Measurements from ENCODE around the gene SLC27A5.
"Not testable (repeated sequence)": the region's sequence is repeated elsewhere in the genome, so short reads cannot be mapped to it uniquely, and the experiment has no call there.

SLC27A5 gene

DNA sequence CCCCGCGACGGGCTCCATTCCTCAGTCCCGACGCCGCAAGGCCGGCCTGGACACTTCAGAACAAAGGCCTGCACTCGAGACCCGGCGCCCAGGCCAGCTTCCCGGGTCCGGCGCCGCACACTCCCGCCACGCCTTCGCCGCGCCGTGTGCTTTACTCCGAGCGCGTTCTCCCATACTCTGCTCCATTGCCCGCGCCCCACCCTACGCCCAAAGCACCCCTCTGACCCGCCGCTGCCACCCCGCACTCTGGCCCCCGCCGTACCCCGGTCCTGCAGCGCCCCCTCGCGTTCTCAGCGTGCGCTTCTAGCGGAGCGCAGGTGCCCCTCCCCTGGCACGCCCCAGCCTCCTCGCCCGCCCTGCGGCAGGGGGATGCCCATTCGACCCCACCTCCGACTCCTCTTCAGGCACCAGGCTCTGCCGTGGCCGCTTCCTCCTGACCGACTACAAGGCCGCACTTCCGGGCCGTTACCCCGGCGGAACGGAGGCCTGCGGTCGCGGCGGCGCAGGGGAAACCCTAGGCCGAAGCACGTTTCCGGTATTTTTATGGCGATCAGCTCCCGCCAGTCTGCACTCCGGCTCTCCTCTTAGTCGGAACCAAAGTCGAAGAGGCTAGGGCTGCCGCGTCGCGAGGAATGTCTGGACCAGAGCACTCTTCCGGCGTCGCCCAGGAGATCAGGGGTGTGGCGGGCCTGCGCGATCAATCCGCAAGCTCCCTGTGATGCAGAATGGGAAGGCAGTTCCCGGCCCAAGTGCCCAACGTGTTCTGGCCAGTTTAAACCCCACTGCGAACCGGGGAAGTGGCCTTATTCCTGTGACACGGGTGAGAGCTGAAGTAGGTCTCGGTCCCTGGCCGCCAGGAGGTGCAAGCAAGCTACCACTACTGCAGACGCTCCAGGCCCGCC, 7.8 kb upstream of the SLC27A5 start, which contains the start of gene ZBTB45:
Gene ZBTB45, minus strand, starts transcription at position 456 of the 902 bp plus-strand sequence. CDS start 2,137 bp downstream, outside the sequence.
- peak; percentile 98 for DNase-seq

DNA sequence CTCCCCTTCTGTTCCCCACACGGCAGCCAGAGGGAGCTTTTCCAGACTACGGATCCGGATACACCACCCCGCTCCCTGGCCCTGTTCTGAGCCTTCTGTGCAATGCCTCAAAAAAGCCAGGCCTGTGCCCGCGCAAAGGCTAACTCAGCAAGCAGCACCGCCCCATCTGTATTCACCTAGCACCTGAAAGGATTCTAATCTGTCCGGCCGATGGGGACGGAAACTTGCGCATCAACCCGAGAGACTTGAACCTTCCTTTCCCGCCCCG, 7.2 kb upstream of the SLC27A5 start:
- peak; percentile 81 for DNase-seq

DNA sequence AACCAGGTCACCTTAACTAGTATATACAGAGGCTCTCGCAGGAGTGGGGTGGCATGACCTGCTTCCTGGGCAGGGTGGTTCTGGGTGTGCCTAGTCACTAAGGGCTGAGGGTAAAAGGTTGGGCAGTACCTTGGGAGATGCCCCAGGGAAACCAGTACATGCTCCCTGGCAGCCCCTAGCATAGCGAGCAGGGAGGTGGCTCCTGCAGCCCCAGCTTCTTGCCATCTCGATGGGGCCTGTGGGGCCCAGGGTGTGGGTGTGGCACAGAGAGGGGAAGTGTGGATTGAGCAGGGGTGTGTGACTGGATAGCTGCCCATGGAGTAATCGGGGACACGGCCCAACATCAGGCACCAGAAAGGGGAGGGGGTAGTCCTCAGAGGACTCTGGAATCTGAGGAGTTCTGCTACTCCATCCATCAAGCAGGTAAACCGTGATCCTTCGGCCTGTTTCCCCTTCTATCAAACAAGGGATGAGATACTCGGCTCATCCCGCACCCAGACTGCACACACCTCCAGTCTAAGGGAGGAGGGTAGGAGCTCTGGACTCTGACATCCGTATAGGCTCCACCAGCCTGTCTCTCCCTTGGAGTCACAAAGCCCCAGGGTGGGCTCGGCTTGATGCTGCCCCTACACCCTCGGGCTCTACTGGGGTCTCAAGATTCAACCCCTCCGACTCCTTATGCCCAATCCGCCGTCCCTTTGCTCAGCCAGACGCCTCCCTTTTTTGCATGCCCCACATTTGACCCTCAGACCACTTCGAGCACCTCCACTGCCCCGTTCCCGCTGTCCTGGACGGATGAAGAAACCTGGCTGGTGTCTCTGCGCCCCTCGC, 6.7 kb upstream of the SLC27A5 start:
- DNase-seq: no peak

DNA sequence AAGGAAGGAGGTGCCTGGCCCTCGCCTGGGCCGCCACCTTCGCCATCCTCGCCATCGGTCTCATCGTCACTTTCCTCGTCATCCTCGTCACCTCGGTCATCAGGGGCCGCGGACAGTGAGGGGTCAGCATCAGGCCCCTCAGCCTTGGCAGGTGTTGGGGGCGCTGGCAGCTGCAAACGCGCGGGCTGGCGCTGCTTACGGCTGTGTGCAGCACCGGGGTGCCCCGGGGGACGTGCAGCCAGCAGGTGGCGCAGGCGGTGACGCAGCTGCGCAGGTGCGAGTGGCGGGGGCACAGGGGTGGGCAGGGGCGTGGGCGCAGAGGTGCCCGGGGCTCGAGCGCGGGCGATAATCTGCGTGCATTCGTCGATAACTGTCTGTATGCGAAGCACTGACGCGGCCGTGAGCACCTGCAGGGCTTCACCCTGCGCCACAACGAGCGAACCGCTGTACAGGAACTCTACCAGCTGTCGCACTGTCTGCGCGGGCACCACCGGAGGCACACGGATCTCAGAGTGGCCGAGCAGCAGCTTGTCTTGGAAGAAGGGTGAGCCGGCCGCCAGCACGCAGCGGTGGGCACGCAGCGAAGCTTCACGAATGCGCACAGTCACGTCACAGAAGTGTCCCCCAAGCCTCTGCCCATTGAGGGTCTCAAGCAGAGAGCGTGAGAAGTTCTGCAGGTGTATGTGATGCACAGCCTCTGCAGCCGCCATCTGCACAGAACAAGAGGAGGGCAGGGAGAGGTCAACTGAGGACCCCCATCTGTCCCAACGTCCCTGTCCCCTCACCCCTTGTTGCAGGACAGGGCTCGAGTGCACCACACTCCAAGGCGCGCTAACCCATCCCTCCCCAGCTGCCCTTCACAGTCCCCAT, 5.4 kb upstream of the SLC27A5 start:
- DNase-seq: no peak

DNA sequence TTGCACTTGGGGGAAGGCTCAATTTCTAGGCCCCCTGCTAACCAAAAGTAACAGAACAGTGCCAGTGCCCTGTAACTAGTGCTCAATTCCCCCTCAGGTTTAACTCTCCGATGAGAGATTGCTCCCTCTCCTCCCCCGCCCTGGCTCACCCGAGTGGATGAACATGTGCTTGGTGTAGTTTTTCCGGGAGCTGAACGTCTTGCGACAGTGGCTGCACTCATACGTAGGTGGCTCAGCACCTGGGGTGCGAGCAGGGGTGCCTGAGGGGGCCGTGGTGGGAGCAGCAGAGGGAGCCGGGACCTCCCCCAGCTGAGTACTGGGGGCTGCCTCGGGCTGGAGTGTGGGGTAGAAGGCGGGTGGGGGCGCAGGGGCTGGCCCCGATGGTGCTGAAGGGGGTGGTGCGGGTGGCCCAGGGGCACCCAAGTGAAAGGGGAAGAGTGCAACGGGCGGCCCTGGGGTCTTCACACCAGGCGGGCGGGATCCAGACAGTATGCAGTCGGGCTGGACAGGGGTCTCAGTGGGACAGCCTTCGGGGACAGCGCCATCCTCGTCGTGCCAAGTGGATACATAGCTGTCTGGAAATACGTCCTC, 4.5 kb upstream of the SLC27A5 start:
- DNase-seq: no peak

DNA sequence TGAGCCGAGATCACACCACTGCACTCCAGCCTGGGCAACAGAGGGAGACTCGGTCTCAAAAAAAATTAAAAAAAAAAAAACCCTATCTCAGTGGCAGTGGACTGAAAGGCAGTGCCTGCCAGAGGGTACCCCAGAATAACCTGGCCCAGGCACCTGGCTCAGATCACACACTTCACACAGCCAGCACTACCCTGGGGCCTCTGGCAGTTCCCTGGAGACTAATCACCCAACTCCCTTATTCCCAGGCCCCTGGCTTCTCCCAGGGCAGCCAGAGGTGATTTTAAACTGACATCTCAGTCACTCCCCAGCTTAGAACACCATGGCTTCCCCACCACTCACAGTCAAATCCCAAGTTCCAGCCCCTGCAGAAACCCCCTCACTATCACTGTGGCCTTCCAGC, 3.5 kb upstream of the SLC27A5 start:
- DNase-seq: no peak

DNA sequence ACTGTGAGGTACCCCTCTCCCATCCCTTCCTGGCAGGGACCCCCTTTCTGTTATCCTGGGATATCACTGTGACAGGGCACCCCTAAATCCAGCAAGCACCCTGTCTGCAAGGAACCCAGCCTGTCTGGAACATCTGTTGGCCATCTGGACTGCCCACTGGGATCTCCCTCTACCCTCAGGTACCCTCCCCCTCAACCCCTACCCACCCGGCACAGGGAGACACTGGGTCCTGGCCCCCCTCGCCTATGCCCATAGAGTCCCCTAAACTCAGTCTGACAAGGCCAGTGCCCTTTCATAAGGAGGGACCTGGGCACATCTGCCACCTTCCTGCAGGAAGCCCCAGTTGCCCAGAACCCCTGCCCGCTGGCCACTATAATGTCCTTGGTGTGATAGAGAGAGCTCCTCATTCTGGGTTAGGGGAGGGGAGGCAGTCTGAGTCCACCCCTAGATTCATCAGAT, 2.8 kb upstream of the SLC27A5 start:
- no peak for DNase-seq

DNA sequence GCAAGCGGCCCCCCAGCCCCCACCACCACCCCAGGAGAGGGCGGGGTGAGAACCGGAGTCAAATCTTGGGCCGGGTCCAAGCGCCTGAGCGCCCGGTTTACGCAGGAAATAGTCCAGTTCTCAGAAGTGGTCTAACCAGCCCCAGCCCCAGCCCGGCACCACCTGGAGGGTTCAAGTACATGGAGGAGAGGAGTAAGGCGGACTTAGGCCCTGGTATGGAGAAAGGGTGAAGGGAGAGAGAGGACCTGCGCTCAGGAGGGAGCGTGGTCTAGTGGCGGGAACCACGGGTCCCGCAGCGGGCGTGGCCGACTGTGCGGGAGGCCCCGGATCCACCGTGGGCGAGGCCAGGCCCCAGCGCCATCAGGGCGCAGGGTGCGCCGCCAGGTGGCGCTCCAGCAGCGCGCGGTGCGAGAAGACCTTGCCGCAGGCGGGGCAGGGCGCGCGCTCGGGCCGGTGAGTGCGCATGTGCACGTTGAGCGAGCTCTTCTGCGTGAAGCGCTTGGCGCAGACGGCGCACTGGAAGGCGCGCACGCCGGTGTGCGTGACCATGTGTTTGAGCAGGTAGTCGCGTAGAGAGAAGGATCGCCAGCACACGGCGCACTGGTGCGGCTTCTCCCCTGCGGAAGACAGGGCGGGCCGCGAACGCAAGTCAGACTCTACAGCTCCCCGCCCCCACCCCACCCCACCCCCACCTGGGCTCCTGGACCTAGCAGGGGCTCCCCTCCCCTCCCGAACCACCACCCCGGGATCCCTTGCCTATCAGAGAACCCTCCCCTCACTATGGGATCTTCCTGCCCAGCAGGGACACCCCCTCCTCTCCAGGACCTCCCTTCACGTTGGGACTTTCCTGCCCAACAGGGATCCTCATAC, 2.1 kb upstream of the SLC27A5 start:
- DNase-seq: peak; percentile 87

DNA sequence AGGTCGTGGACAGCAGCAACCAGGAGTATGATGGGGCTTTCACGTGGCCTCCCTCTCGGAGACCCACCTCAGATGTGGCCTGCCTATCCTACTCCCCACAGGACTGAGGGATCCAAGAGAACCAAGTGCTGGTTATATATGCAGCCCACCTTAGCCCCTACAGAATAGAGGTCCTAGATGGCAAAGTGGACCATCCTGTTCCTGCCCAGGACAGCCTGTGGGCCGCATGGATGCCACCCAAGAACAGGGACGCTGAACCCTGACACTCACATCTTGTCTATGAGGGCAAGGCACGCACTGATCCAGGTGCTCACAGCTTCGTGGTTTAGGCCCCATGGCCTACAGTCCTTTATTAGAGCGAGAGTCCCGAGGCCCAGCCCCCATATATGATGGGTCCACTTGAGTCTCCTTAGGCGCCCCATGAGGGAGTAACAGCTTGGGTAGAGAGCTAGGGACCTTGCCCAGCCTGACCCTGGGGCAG, 1.5 kb upstream of the SLC27A5 start:
- DNase-seq: no peak

DNA sequence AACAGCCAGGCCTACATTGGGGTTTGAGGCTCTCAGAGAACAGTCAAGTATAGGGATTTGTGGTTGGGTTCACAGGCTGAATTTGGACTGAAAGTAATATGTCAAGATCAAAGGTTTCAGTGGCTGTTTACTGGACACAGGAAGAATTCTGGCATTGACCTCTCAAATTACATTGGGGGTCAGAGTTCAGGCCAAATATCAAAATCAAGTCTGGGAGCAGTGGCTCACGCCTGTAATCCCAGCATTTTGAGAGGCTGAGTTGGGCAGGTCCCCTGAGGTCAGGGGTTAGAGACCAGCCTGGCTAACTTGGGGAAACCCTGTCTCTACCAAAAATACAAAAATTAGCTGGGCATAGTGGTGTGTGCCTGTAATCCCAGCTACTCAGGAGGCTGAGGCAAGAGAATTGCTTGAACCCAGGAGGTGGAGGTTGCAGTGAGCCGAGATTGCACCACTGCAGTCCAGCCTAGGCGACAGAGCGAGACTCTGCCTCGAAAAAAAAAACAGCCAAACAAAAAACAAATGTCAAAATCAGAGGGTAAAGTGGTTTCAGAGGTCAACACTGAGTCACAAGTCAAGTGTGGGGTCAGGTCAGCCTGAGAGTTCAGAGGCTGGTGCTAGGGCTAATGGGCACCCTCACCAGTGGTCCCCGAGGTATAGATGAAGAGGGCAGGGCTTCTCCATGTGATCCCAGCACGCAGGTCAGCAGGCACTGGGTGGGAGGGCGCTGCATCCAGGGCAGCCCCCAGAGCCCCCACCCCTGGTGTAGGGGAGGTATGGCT, 1.5 kb downstream of the SLC27A5 start:
- DNase-seq: no peak

DNA sequence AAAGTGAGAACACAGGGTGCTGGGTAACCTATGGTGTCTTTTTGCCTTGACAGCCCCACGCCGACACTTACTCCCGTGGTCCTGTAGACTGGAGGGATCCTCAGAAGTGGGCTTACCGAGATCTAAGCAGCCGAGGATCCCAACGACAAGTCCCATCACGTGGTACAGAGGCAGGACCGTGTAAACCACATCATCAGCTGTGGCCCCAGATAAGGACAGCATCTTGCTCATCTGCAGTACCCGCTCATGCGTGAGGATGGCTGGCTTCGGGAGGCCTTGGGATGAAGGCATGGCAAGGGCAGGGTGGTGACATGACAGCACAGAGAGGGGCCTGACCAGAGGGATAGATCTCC, 2.1 kb downstream of the SLC27A5 start:
- DNase-seq: no peak

DNA sequence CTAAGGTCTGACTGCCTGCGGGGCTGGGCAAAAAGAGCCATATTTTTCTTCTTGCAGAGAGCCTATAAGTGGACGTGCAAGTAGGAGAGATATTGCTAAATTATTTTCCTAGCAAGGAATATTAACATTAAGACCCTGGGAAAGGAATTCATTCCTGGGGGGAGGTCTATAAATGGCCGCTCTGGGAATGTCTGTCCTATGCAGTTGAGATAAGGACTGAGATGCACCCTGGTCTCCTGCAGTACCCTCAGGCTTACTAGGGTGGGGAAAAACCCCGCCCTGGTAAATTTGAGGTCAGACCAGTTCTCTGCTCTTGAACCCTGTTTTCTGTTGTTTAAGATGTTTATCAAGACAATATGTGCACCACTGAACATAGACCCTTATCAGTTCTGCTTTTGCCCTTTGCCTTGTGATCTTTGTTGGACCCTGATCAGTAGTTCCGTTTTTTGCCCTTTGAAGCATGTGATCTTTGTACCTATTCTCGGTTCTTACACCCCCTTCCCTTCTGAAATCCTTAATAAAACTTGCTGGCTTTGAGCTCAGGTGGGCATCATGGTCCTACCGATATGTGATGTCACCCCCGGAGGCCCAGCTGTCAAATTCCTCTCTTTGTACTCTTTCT, 4.1 kb downstream of the SLC27A5 start:
- not testable (repeated sequence) for DNase-seq

DNA sequence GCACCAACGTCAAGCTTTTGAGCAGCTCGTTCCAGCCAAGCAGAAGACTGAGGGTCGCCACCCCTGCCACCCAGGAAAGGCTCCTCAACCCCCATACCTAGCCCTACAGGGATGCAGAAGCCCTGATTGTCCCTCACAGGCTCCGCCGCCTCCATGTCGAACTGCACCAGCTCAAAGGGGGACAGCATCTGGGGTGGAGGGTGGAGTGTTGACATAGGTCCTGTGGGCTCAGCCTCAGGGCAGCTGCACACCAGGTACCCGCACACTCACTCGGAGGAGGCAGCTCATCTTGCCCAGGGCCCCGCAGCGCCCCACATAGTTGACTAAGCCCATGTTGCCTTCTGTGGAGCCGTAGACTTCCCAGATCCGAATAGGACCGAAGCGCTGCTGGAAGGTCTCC, 11.6 kb downstream of the SLC27A5 start:
- DNase-seq: no peak

DNA sequence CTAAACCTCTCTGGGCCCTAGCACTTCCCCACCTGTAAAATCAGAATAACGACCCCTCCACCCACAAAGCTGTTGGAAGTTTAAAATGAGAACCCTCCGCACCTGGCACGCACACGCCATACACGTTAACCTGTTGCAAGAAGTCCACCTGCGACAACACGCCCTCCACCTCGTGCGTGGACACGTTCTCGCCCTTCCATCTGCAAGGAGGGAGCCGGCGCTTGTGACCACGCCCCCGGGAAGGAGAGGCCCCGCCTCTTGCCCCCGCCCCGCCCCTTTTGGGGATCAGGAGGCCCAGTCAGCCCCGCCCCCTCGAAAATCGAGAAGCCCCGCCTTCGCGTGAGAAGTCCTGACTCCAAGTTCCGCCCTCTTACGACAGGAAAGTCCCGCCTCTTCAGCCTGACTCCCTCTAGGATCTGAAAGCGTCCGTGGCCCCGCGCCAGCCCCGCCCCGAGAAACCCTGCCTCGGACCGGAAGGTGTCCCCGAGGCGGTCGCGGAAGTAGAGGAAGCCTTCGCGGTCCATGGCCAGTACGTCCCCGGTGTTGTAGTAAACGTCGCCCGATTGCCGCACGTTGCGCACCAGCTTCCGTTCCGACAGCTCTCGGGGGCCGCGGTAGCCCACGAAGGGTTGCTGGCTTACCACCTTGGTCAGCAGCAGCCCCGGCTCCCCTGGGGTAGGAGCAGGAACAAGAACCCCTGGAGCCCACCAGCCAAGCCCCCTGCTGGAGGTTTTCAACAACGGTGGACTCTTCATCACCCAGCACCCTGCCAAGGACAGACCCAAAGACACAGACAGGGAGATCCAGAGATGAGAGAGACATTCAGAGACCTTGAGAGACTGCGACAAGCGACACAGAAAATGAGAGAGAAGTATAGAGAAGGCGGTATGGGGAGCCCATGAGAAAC, 12.5 kb downstream of the SLC27A5 start:
- DNase-seq: peak; percentile 99

DNA sequence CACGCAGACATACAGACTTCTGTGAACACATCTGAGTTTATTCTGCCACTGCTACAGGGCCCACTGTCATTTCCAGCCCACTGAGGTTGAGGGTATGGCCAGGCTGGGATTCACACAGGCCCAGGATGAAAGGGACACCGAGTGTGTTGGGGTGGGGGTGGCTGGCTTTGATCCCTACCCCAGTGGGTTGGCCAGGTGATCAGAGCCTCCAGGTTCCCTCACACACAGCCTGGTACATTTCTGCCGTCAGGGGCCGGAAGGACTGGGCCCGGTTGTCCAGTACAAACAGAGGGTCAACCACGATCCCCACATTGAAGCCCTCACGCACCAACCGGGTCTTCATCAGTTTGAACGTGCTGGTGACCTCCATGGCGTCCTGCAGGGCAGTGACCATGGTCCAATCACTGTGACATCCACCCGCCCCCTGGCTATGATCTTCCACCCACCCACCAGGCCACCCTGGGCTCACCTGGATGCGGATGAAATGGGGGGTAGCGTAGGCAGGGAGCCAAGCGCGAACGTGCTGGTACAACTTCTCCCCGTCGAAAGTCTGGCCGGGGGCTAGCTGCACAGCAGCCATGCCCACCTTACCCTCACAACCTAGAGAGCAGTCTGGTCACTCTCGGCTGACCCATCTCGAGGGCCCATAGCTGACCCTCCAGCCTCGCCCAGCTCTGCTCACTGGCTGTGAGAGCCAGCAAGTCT, 13.3 kb downstream of the SLC27A5 start:
- no peak for DNase-seq

DNA sequence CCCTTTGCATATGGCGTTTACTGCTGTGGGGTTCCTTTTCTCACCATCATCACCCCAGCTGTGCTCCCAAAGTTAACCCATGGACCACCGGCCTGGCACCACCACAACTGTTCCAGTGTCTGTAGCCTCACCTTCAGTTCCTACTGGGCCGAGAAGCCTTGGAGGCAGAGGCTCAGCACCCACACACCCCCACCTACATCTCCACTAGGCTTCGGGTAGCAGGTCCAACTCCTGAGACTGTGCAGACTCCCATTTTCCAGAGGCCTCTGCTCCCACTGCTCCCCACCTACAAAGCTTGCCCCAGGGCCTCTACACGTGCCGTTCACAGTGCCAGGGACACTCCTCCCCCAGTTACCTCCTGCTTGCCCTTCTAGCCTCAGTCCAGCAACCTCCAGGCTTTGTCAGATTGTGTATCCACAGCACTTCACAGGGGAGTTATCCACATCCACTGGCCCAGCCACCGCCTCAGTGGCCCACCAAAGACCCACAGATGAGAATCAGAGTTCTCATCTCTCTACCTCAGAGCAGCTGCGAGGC, 14.1 kb downstream of the SLC27A5 start:
- no peak for DNase-seq

DNA sequence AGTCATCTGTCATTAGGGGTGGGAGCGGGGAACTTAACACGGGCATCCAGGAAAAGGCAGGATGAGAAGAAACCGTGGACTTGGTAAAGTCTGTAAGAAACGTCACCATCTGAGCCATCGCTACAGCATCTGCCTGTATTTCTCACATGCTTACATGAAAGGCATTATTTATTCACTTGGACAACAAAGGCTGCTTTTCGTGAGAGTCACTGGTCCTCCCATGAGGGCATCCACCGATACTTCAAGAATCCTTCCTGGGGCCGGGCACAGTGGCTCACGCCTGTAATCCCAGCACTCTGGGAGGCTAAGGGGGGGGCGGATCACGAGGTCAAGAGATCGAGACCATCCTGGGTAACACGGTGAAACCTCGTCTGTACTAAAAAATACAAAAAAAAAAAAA, 19.5 kb downstream of the SLC27A5 start:
- DNase-seq: no peak

DNA sequence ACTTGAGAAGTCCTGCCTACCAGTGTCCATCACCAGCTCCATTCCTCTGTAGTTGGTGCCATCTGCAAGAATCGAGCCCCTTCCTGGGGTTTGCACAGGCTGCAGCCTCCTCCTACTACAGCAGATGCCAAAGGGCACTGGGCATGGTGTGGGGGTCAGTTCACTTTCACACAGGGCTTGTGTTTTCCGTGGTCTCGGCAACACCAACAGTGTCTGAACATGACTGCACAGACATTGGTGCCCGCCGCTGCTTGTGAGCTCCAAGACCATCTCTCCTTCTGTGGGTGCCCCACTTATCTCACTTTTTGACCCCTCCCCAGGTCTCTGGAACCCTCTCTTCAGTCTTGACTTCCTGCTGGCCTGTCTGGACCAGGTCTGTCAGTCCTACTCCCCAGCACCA, 20.4 kb downstream of the SLC27A5 start:
- DNase-seq: no peak
